ENCODE data around the gene ISLR. TPM values are rescaled to one million over a fixed set of nuclear protein-coding genes. Genes with fewer than 3 reads are reported as not detected.

Gene ISLR
- total RNA-seq, 1 experiment from 2014 or later, result 0.11 TPM

GRCh38 chr15:74197176-74197965 lies 23.9 kb downstream of the ISLR start:
- Mint-ChIP-seq H3K27ac (no peak overlapping the region; a peak in 1 of 7 replicates), H3K27me3 (ENCODE audit: low read depth) (peaks cover 18% of the 10 kb centered on the region), H3K36me3 (ENCODE audit: insufficient read depth in 1 of 3, low read depth in 3 of 3) (peaks cover 0 to 4% (median 2%) of the 10 kb centered on the region in 3 experiments; a peak in 3 of 7 replicates), H3K4me3 (no peak overlapping the region), H3K9me3 (no peaks in the 10 kb centered on the region), H3K4me1 (peaks cover 20 to 38% of the 10 kb centered on the region in 2 experiments)
- H3K23ac ChIP-seq (ENCODE audit: insufficient read length, low read depth, low read length), result no peak overlapping the region
- H2AK5ac ChIP-seq (ENCODE audit: insufficient read length, low read length), result no peak overlapping the region
- no peaks in the 10 kb centered on the region for H3K9me3 ChIP-seq (ENCODE audit: control insufficient read depth, low read depth, low read length)
- no CpG with 5 or more reads among the region's 9 CpGs for WGBS (ENCODE audit: extremely low coverage, insufficient read length, low lambda C conversion rate)
- H4K8ac ChIP-seq (replicated peaks; ENCODE audit: insufficient read length, low read depth, low read length), result no peak overlapping the region
- peaks cover 1% of the 10 kb centered on the region for H3K23me2 ChIP-seq (ENCODE audit: insufficient read length, low read depth, low read length, poor library complexity, severe bottlenecking)
- H2BK5ac ChIP-seq (ENCODE audit: insufficient read length, low read length), result no peak overlapping the region
- no peak overlapping the region for H2BK20ac ChIP-seq (ENCODE audit: low read depth, low read length, poor library complexity, severe bottlenecking)
- H3K18ac ChIP-seq (ENCODE audit: insufficient read length, low read depth, low read length), result no peak overlapping the region
- H3K27me3 ChIP-seq (ENCODE audit: insufficient read depth, low read length), result no peaks in the 10 kb centered on the region
- no peak overlapping the region for H3K4me2 ChIP-seq (ENCODE audit: insufficient read depth, insufficient read length, low read length)
- no peak overlapping the region for H4K91ac ChIP-seq (ENCODE audit: insufficient read length, low read depth, low read length)
- H3K4me1 ChIP-seq (ENCODE audit: insufficient read depth, low read length), result peaks cover 10% of the 10 kb centered on the region; the same call in 1 of the 2 replicates
- H3K27ac ChIP-seq (ENCODE audit: insufficient read length, low read depth, low read length), result no peak overlapping the region
- H3K14ac ChIP-seq (ENCODE audit: insufficient read depth, low read length), result no peak overlapping the region; the same call in 1 of the 2 replicates
- H2BK15ac ChIP-seq (ENCODE audit: low read depth, low read length), result no peak overlapping the region
- H2BK120ac ChIP-seq (ENCODE audit: low read depth, low read length, poor library complexity, severe bottlenecking), result no peak overlapping the region
- no peaks in the 10 kb centered on the region for H3K79me1 ChIP-seq (ENCODE audit: insufficient read depth, low read depth, low read length, poor library complexity, severe bottlenecking)
- no peak overlapping the region for H2BK12ac ChIP-seq (ENCODE audit: insufficient read length, low read depth, low read length)
- H4K20me1 ChIP-seq (ENCODE audit: control insufficient read depth, insufficient read depth, insufficient read length), result no peaks in the 10 kb centered on the region
- no peak overlapping the region for H3K4ac ChIP-seq (ENCODE audit: low read depth, low read length)
- no peak overlapping the region for H3T11ph ChIP-seq (ENCODE audit: low read length)
- H2AFZ ChIP-seq (ENCODE audit: low read length), result no peak overlapping the region
- H4K5ac ChIP-seq (ENCODE audit: insufficient read length, low read depth, low read length), result no peak overlapping the region
- no peaks in the 10 kb centered on the region for H3K79me2 ChIP-seq (ENCODE audit: insufficient read depth, low read length)
- DNase-seq, result no peak
- no peak for TF ChIP-seq CTCF (conservative IDR thresholded peaks at IDR 0.05)
- no peak overlapping the region for H3K9ac ChIP-seq (ENCODE audit: extremely low read depth, insufficient read length, low read length)
- H3K56ac ChIP-seq (ENCODE audit: insufficient read length, low read depth, low read length), result no peak overlapping the region

Measured in H9 (cell line).